ENCODE measurements around the gene DAZ4.
"Not testable (repeated sequence)": the region's sequence is repeated elsewhere in the genome, so short reads cannot be mapped to it uniquely, and the experiment has no call there.

The DAZ4 gene

GRCh38 chrY:24833619-24834018, at the start of gene DAZ4:
Gene DAZ4 (plus strand): TSS chrY:24833919. CDS start chrY:24834127, 208 bp downstream.
- not testable (repeated sequence) for DNase-seq (ENCODE audit: low read depth); H3K4me3 ChIP-seq (ENCODE audit: low read length)

GRCh38 chrY:24813293-24813692, 20.4 kb upstream of the DAZ4 start, which contains the start of gene DAZ3:
Gene DAZ3 (minus strand): TSS chrY:24813393. CDS start chrY:24813185, 208 bp downstream.
- not testable (repeated sequence) for DNase-seq (ENCODE audit: low read depth); H3K4me3 ChIP-seq (ENCODE audit: low read length)

DNA sequence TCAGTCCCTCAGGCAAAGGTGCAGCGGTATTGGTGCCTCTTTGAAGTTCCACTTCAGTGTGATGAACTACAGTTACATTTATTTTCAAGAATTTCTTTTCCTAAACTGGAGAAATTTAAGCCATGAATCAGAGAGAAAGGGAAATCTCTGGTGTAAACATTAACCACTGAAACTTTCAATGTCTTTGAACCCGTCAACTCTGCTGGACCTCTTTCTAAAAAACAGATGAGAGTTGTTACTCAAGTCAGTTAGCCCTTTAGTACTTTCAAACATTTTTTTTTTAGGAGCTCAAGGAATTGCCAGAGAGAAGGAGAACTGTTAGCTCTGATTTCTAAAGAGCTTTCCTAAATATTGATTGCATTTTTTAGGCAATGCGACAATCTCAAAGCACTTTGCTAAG, 11.9 kb upstream of the DAZ4 start:
- not testable (repeated sequence) for H3K4me3 ChIP-seq (ENCODE audit: low read length); DNase-seq (ENCODE audit: low read depth)

- not testable (repeated sequence) for DNase-seq (ENCODE audit: low read depth)
These were observed 9.4 kb upstream of the DAZ4 start for GRCh38 chrY:24824184-24824879.

DNA sequence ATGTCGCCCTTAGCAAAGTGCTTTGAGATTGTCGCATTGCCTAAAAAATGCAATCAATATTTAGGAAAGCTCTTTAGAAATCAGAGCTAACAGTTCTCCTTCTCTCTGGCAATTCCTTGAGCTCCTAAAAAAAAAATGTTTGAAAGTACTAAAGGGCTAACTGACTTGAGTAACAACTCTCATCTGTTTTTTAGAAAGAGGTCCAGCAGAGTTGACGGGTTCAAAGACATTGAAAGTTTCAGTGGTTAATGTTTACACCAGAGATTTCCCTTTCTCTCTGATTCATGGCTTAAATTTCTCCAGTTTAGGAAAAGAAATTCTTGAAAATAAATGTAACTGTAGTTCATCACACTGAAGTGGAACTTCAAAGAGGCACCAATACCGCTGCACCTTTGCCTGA, 8.7 kb upstream of the DAZ4 start:
- DNase-seq (ENCODE audit: low read depth); H3K4me3 ChIP-seq (ENCODE audit: low read length): not testable (repeated sequence)

More at GRCh38 chrY:24824184-24824879, 9.4 kb upstream of the DAZ4 start:
- not testable (repeated sequence) for H3K4me3 ChIP-seq (ENCODE audit: low read length)

Data from retinal pigment epithelial cell (primary cell).